Erythroblast (primary cell): Measurements from ENCODE around the gene ASB2.

ENCODE experiments used
- DNase-seq, 2 experiments: peaks; one replicate each; lab custom pipeline; 2025; lab: John Stamatoyannopoulos, UW
- GATA1 ChIP-seq: IDR thresholded peaks from 2 replicates; pipeline ENCODE4 v1.6.1; 2011; ENCODE audit warnings: low read depth, mild to moderate bottlenecking, control low read depth, low read length, moderate library complexity
- POLR2A ChIP-seq: IDR thresholded peaks from 2 replicates; pipeline ENCODE4 v1.6.1; 2011; ENCODE audit warnings: mild to moderate bottlenecking, low read length

ASB2 gene

GRCh38 chr14:93970585-93970964 lies 5.8 kb downstream of the ASB2 start:
- DNase-seq, result peak in 1 of 2 experiments; percentile 17
- no peak for TF ChIP-seq GATA1
- no peak for TF ChIP-seq POLR2A

GRCh38 chr14:93969082-93969828 lies 7.1 kb downstream of the ASB2 start:
- no peak for TF ChIP-seq GATA1
- TF ChIP-seq POLR2A, result no peak
- no peak for DNase-seq

- TF ChIP-seq GATA1, result no peak
- TF ChIP-seq POLR2A, result no peak
- DNase-seq, result no peak
Observed at GRCh38 chr14:93967637-93968250, 8.6 kb downstream of the ASB2 start.

GRCh38 chr14:93965946-93966474 lies 10.4 kb downstream of the ASB2 start:
- no peak for DNase-seq
- TF ChIP-seq GATA1 (no peak), POLR2A (no peak)

GRCh38 chr14:93965287-93965821 lies 11.0 kb downstream of the ASB2 start:
- no peak for TF ChIP-seq GATA1
- no peak for TF ChIP-seq POLR2A
- DNase-seq, result no peak

GRCh38 chr14:93964820-93965286 lies 11.5 kb downstream of the ASB2 start:
- no peak for TF ChIP-seq POLR2A
- no peak for TF ChIP-seq GATA1
- no peak for DNase-seq

GRCh38 chr14:93964281-93964680 lies 12.1 kb downstream of the ASB2 start:
- TF ChIP-seq POLR2A (no peak), GATA1 (no peak)

GRCh38 chr14:93963692-93964091 lies 12.7 kb downstream of the ASB2 start:
- TF ChIP-seq GATA1 (no peak), POLR2A (no peak)
- DNase-seq, result peak in 1 of 2 experiments; percentile 7

More at GRCh38 chr14:93964281-93964680, 12.1 kb downstream of the ASB2 start:
- no peak for DNase-seq

GRCh38 chr14:93962701-93963601 lies 13.4 kb downstream of the ASB2 start:
- DNase-seq, result no peak
- TF ChIP-seq GATA1 (no peak), POLR2A (no peak)

GRCh38 chr14:93961620-93962019 lies 14.8 kb downstream of the ASB2 start:
- DNase-seq, result no peak
- TF ChIP-seq GATA1, result no peak
- TF ChIP-seq POLR2A, result no peak

GRCh38 chr14:93960774-93961438 lies 15.5 kb downstream of the ASB2 start:
- no peak for DNase-seq
- TF ChIP-seq POLR2A (no peak), GATA1 (no peak)

GRCh38 chr14:93960108-93960475 lies 16.3 kb downstream of the ASB2 start:
- no peak for TF ChIP-seq GATA1
- TF ChIP-seq POLR2A, result no peak
- no peak for DNase-seq
